ENCODE data around the gene OAS1. TPM values are rescaled to one million over a fixed set of nuclear protein-coding genes. Genes with fewer than 3 reads are reported as not detected.
"Not testable (repeated sequence)": the region's sequence is repeated elsewhere in the genome, so short reads cannot be mapped to it uniquely, and the experiment has no call there.

The OAS1 gene
- total RNA-seq, 1 donor from 2014 or later, result 151 TPM

GRCh38 chr12:112936264-112936663, 29.5 kb downstream of the OAS1 start:
- intact Hi-C loops (cut with micrococcal nuclease), result no loop called here

- intact Hi-C loops (cut with micrococcal nuclease), result no loop called here
Measured at GRCh38 chr12:112936927-112937326, 30.2 kb downstream of the OAS1 start.

- intact Hi-C loops (cut with micrococcal nuclease), result loop anchor here (1.0 to 2.0 kb wide), 4 partner anchors 32 to 247 kb away; partner anchors contain the start of genes DDX54, OAS1, OAS2 and RITA1
Measured at GRCh38 chr12:112937741-112938719, 31.3 kb downstream of the OAS1 start, which contains the start of gene OAS3. TSS of gene OAS3 (plus strand) at chr12:112938474. CDS start at chr12:112938531, 57 bp downstream.

GRCh38 chr12:112938751-112939150, 32.0 kb downstream of the OAS1 start:
- intact Hi-C loops (cut with micrococcal nuclease), result loop anchor here (1.0 to 2.0 kb wide), 4 partner anchors 32 to 246 kb away; partner anchors contain the start of genes DDX54, OAS1, OAS2 and RITA1

GRCh38 chr12:112939761-112940381, 33.1 kb downstream of the OAS1 start:
- intact Hi-C loops (cut with micrococcal nuclease), result loop anchor here (2.0 kb wide), 1 partner anchor 245 kb away; the partner anchor contains the start of genes DDX54 and RITA1

- intact Hi-C loops (cut with micrococcal nuclease), result no loop called here
Measured at GRCh38 chr12:112941528-112942335, 35.0 kb downstream of the OAS1 start.

- intact Hi-C loops (cut with micrococcal nuclease), result no loop called here
Measured at GRCh38 chr12:112942572-112942971, 35.8 kb downstream of the OAS1 start.

GRCh38 chr12:112944024-112944690, 37.4 kb downstream of the OAS1 start:
- intact Hi-C loops (cut with micrococcal nuclease), result no loop called here

GRCh38 chr12:112945515-112945914, 38.8 kb downstream of the OAS1 start:
- intact Hi-C loops (cut with micrococcal nuclease), result no loop called here

- intact Hi-C loops (cut with micrococcal nuclease), result no loop called here
Measured at GRCh38 chr12:112946236-112947000, 39.7 kb downstream of the OAS1 start.

- intact Hi-C loops (cut with micrococcal nuclease), result no loop called here
Measured at GRCh38 chr12:112947314-112947713, 40.6 kb downstream of the OAS1 start.

GRCh38 chr12:112947761-112948160, 41.0 kb downstream of the OAS1 start:
- intact Hi-C loops (cut with micrococcal nuclease), result no loop called here

- intact Hi-C loops (cut with micrococcal nuclease), result no loop called here
Measured at GRCh38 chr12:112948806-112949205, 42.0 kb downstream of the OAS1 start.

GRCh38 chr12:112950701-112951100, 43.9 kb downstream of the OAS1 start:
- intact Hi-C loops (cut with micrococcal nuclease), result no loop called here

- intact Hi-C loops (cut with micrococcal nuclease), result not testable (repeated sequence)
Measured at GRCh38 chr12:112957125-112957524, 50.4 kb downstream of the OAS1 start.

GRCh38 chr12:112961074-112961473, 54.3 kb downstream of the OAS1 start:
- intact Hi-C loops (cut with micrococcal nuclease), result loop anchor here (1.0 kb wide), 1 partner anchor 17 kb away; the partner anchor contains the start of gene OAS2

- intact Hi-C loops (cut with micrococcal nuclease), result loop anchor here (1.0 kb wide), 1 partner anchor 17 kb away; the partner anchor contains the start of gene OAS2
Measured at GRCh38 chr12:112961536-112961935, 54.8 kb downstream of the OAS1 start.

- intact Hi-C loops (cut with micrococcal nuclease), result no loop called here
Measured at GRCh38 chr12:112962561-112962960, 55.8 kb downstream of the OAS1 start.

GRCh38 chr12:112963227-112963861, 56.6 kb downstream of the OAS1 start:
- intact Hi-C loops (cut with micrococcal nuclease), result no loop called here

Data from T-helper 1 cell treated with Interleukin-12 subunit alpha and Interleukin-12 subunit beta and Interleukin-4 antibody, amounts not matched to agents 30 ng/mL and 1 ng/mL, for 36 hours (primary cell).